ENCODE measurements around the gene PRSS16. TPM values are rescaled to one million over a fixed set of nuclear protein-coding genes. Genes with fewer than 3 reads are reported as not detected.
"Not testable (repeated sequence)": the region's sequence is repeated elsewhere in the genome, so short reads cannot be mapped to it uniquely, and the experiment has no call there.

The PRSS16 gene
- total and polyA plus RNA-seq, 9 donors: 1.7 to 16.9 (median 3.2) TPM

GRCh38 chr6:27209196-27209595 is 38.3 kb upstream of the PRSS16 start:
- intact Hi-C loops (cut with DNase I): no loop called here
- Histone ChIP-seq H3K4me1 (ENCODE audit: insufficient read depth) (no peaks in the 10 kb centered on the region), H3K9me3 (no peaks in the 10 kb centered on the region), H3K27me3 (no peaks in the 10 kb centered on the region), H3K4me3 (no peak overlapping the region), H3K27ac (no peak overlapping the region), H3K36me3 (no peaks in the 10 kb centered on the region)
- no peak for DNase-seq
- 62 to 74% (median 63%) methylated on average over 2 of the region's 2 CpGs for WGBS, 3 donors
- TF ChIP-seq EP300 (IDR thresholded peaks at IDR 0.05): no peak
- no peak for TF ChIP-seq POLR2A (IDR thresholded peaks at IDR 0.05)

- no peaks in the 10 kb centered on the region for H3K36me3 ChIP-seq
- TF ChIP-seq CTCF (IDR thresholded peaks at IDR 0.05) (no peak), EP300 (IDR thresholded peaks at IDR 0.05) (no peak), POLR2A (IDR thresholded peaks at IDR 0.05) (no peak)
- H3K4me3 ChIP-seq: no peak overlapping the region
- H3K4me1 ChIP-seq (ENCODE audit: insufficient read depth): no peaks in the 10 kb centered on the region
- WGBS, 3 donors: 68 to 76% (median 74%) methylated on average over 18 of the region's 18 CpGs
- intact Hi-C loops (cut with DNase I): no loop called here
- no peak overlapping the region for H3K27ac ChIP-seq
- H3K9me3 ChIP-seq: no peaks in the 10 kb centered on the region
- no peak for DNase-seq
- H3K27me3 ChIP-seq: no peaks in the 10 kb centered on the region
These were observed 37.7 kb upstream of the PRSS16 start for GRCh38 chr6:27209659-27210269.

GRCh38 chr6:27213091-27213517 is 34.4 kb upstream of the PRSS16 start:
- H3K4me3 ChIP-seq; H3K27ac ChIP-seq; H3K9me3 ChIP-seq; DNase-seq; intact Hi-C loops (cut with DNase I); H3K36me3 ChIP-seq; H3K4me1 ChIP-seq (ENCODE audit: insufficient read depth); H3K27me3 ChIP-seq: not testable (repeated sequence)
- 83 to 84% (median 83%) methylated on average over 15 of the region's 15 CpGs for WGBS, 3 donors

- Histone ChIP-seq H3K4me3 (no peak overlapping the region), H3K36me3 (no peaks in the 10 kb centered on the region), H3K9me3 (peaks cover 0 to 3% of the 10 kb centered on the region in 2 donors), H3K4me1 (ENCODE audit: insufficient read depth) (no peaks in the 10 kb centered on the region), H3K27me3 (no peaks in the 10 kb centered on the region), H3K27ac (no peak overlapping the region)
- TF ChIP-seq CTCF (IDR thresholded peaks at IDR 0.05) (no peak), EP300 (IDR thresholded peaks at IDR 0.05) (no peak), POLR2A (IDR thresholded peaks at IDR 0.05) (no peak)
- WGBS, 3 donors: 22 to 40% (median 32%) methylated on average over 29 of the region's 29 CpGs
- intact Hi-C loops (cut with DNase I): no loop called here
- DNase-seq: no peak
These were observed 33.9 kb upstream of the PRSS16 start for GRCh38 chr6:27213544-27214125.

- WGBS, 3 donors: 17 to 30% (median 27%) methylated on average over 19 of the region's 19 CpGs
- Histone ChIP-seq H3K9me3 (peaks cover 0 to 3% of the 10 kb centered on the region in 2 donors), H3K36me3 (no peaks in the 10 kb centered on the region), H3K27ac (no peak overlapping the region), H3K4me3 (no peak overlapping the region), H3K4me1 (ENCODE audit: insufficient read depth) (no peaks in the 10 kb centered on the region), H3K27me3 (no peaks in the 10 kb centered on the region)
- TF ChIP-seq CTCF (IDR thresholded peaks at IDR 0.05): no peak
- no peak for TF ChIP-seq POLR2A (IDR thresholded peaks at IDR 0.05)
- intact Hi-C loops (cut with DNase I): no loop called here
- no peak for DNase-seq
These were observed 33.3 kb upstream of the PRSS16 start for GRCh38 chr6:27214126-27214601.

Data from ovary (tissue), 9 donors.